Erythroblast (primary cell): ENCODE measurements around the gene UFSP1.

Experiments
- GATA1 ChIP-seq: IDR thresholded peaks from 2 replicates; pipeline ENCODE4 v1.6.1; 2011; ENCODE audit warnings: low read depth, mild to moderate bottlenecking, control low read depth, low read length, moderate library complexity
- POLR2A ChIP-seq: IDR thresholded peaks from 2 replicates; pipeline ENCODE4 v1.6.1; 2011; ENCODE audit warnings: mild to moderate bottlenecking, low read length

DNA sequence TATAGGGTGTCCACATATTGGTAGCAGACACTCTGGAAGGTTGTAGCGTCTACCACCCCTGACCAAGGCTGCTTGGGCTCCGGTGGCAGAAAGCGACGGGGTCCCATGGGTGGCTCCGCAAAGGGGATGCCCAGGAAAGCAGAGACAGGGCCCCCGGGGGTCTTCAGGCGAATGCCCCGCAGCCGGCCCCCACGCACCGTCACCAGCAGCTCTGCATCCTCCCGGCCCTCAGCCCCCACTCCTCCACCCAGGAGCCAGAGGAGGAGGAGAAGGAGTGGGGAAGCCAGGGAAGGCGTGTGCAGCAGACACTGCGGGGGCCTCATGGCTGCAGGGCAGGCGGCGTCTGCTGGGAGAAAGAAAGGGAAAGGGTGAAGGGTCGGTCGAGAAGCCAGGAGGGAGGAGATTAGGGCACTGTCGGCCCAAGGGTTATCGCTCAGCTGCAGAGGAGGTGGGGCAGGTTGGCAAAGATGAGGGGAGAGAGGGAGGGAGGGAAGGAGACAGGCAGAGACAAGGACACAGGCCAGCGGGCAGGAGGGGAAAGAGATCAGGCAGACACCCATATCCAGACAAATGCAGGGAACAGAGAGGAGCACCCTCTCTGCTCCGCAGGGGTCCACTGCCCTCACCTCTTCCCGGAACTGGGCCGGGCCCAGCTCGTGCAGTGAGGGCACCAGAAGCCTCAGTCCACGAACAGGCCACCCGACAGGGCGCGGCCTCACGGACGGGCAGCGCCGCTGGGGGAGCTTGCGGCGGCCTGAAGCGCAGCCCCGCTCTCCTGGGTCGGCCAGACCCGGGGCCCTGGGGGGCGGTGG is 4.6 kb upstream of the UFSP1 start:
- peak; percentile 93 for TF ChIP-seq POLR2A
- TF ChIP-seq GATA1, result no peak
